Measurements from ENCODE around the gene ZNF425. TPM values are rescaled to one million over a fixed set of nuclear protein-coding genes. Genes with fewer than 3 reads are reported as not detected.

The ZNF425 gene
- total and polyA plus RNA-seq, 9 of the 15 experiments (the other 6 are each of a cell fraction or from before 2014, with no cell fraction given): 0.03 to 0.89 (median 0.54) TPM

DNA sequence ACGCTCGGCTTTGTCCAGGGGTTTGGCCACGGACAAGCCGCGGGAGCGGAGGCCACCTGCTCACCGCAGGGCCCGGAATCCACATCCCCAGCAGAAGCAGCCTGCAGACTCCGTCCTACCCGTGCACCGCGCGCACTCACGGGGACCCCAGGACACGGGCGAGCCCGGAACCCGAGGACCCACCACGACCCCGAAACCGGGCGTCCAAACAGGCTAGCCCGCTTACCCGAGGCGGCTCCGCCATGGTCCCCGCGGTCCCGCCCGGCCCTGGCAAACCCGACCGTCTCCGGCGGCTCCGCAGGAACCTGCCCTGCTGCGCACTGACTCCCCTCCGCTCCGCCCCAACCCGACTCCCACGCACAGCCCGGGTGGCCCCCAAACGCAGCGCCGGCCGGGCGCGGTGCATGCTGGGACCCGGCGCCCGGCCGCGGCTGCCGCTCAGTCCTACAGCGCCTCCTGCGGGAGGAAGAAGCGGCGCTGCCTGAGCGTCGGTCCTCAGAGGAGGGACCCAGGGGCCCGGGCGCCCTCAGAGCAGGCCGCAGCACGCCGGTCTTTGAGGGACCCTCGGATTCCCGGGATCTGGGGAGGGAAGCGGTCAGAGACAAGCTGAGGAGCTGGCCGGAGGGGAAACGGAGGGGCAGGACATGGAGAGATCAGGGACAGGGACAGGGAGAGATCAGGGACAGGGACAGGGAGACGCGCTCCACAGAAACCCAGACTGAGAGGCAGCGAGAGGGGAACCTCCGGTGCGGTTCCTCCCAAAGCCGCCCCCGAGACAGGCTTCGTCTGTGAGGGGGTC lies 35.5 kb downstream of the ZNF425 start, which contains the start of gene ZNF786 (continued):
- TF ChIP-seq ZFX (CRISPR knock-in tag; IDR thresholded peaks at IDR 0.05) (peak; percentile 97), BCL6 (CRISPR knock-in tag; IDR thresholded peaks at IDR 0.05) (no peak), GTF2B (IDR thresholded peaks at IDR 0.05; ENCODE audit: extremely low read depth, insufficient read length) (no peak), THRA (IDR thresholded peaks at IDR 0.05) (no peak), TEAD4 (IDR thresholded peaks at IDR 0.05; ENCODE audit: low read length) (no peak), TEAD4 (CRISPR knock-in tag; IDR thresholded peaks at IDR 0.05; ENCODE audit: borderline replicate concordance) (peak; percentile 92), PHF8 (IDR thresholded peaks at IDR 0.05; ENCODE audit: borderline replicate concordance, low read length) (peak; percentile 99), TFAP4 (CRISPR knock-in tag; IDR thresholded peaks at IDR 0.05; ENCODE audit: borderline replicate concordance) (peak; percentile 87), ZSCAN32 (CRISPR knock-in tag; IDR thresholded peaks at IDR 0.05) (0 out of 2 replicates have a peak, but pooled peaks have one; percentile 2), ZNF121 (CRISPR knock-in tag; conservative IDR thresholded peaks at IDR 0.05) (no peak), HDAC3 (IDR thresholded peaks at IDR 0.05; ENCODE audit: borderline replicate concordance, partially characterized antibody) (no peak), SMC3 (conservative IDR thresholded peaks at IDR 0.05; ENCODE audit: insufficient read depth, low read depth, low read length) (peak; percentile 85), DNMT1 (IDR thresholded peaks at IDR 0.05) (no peak), POLR3G (IDR thresholded peaks at IDR 0.05; ENCODE audit: extremely low read depth, insufficient read length, insufficient replicate concordance) (no peak), POLR2AphosphoS2 (IDR thresholded peaks at IDR 0.05; ENCODE audit: low read length) (no peak), GATAD2B (IDR thresholded peaks at IDR 0.05; ENCODE audit: borderline replicate concordance) (peak; percentile 93), CBFA2T3 (IDR thresholded peaks at IDR 0.05) (peak; percentile 23; the same call in 1 of the 2 replicates), PCBP2 (IDR thresholded peaks at IDR 0.05; ENCODE audit: low read depth, low read length, poor library complexity, severe bottlenecking) (no peak)
- TF ChIP-seq, protein P1, sequence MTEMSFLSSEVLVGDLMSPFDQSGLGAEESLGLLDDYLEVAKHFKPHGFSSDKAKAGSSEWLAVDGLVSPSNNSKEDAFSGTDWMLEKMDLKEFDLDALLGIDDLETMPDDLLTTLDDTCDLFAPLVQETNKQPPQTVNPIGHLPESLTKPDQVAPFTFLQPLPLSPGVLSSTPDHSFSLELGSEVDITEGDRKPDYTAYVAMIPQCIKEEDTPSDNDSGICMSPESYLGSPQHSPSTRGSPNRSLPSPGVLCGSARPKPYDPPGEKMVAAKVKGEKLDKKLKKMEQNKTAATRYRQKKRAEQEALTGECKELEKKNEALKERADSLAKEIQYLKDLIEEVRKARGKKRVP (CRISPR knock-in tag; IDR thresholded peaks at IDR 0.05): no peak

Measured in K562 (cell line).